T-helper 1 cell treated with Interleukin-12 subunit alpha and Interleukin-12 subunit beta and Interleukin-4 antibody, amounts not matched to agents 30 ng/mL and 1 ng/mL, for 36 hours (primary cell): Measurements from ENCODE around the gene TADA3. TPM values are rescaled to one million over a fixed set of nuclear protein-coding genes. Genes with fewer than 3 reads are reported as not detected.
"Not testable (repeated sequence)": the region's sequence is repeated elsewhere in the genome, so short reads cannot be mapped to it uniquely, and the experiment has no call there.

ENCODE experiments used
- intact Hi-C: fragments of 100-400 bp; cut with micrococcal nuclease; formaldehyde crosslinking; loops from one replicate; pipeline ENCODE4 v1.15.1; 2024
- total RNA-seq: library from RNA; stranded (reverse); gene quantifications from 2 replicates; pipeline ENCODE4 v1.2.3, GENCODE V29; 2022

The TADA3 gene
- total RNA-seq, 1 donor from 2014 or later: 62.3 TPM

DNA sequence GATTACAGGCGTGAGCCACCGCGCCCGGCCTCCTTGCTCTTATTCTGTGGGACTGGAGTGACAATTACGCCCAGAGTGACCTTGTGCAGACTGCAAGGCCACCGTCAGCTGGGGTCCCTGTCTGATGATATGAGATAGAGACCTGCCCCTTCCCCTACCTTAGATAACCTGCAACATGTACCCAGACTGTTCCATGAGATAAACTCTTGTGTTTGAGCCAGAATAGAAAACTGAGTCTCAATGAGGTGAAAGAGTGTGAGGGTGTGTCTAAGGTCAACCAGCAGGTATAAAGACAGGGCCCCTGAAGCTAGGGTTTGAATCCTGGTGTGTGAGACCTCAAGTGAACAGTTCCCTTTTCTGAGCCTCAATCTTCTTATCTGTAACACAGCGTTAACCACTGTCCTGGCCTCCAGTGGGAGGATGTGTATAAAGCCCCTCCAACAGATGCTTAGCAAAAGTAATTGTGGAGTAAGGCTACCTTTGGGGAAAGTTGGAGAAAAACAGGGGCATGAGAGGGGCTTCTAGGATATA lies 6.0 kb downstream of the TADA3 start:
- intact Hi-C loops: no loop called here

DNA sequence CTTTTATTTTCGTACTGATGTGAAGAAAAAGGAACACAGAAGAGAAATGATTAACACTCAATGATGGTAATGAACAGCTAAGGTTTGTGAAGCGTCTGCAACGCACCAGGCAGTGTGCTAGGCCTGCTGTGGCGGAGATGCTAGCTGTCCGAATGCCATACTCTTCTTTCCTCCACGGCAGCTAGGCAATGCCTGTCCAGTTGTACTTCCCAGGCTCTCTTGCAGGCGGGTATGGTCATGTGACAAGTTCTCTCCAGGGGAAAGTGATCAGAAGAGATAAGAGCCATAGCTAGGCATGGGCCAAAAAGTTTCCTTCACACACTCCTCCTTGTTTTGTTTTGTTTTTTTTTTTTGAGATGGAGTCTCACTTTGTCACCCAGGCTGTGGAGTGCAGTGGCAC lies 6.7 kb downstream of the TADA3 start:
- intact Hi-C loops: no loop called here

GRCh38 chr3:9784965-9785364 lies 7.3 kb downstream of the TADA3 start:
- intact Hi-C loops: no loop called here

DNA sequence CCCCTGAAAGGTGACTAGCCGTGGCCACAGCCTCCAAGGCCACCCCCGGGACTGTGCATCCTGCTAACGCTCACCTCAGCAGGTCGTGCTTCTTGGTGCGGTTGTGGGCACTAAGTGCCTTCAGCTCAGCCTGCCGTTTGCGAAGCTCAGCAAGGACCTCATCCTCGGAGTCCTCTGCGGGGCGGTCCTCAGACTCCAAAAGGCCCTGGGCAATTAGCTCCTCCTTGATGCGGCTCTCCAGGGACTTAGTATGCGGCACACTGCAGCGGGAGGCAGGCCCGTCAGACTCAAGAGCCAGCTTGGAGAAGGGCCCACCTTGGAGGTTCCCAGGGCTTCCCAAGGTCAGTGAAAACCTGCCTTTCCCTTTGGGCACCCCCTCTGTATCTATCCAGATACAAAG lies 8.3 kb downstream of the TADA3 start:
- intact Hi-C loops: no loop called here

GRCh38 chr3:9782770-9783169 lies 9.5 kb downstream of the TADA3 start:
- intact Hi-C loops: no loop called here

- intact Hi-C loops: no loop called here
These were observed 10.2 kb downstream of the TADA3 start for GRCh38 chr3:9781978-9782603.

DNA sequence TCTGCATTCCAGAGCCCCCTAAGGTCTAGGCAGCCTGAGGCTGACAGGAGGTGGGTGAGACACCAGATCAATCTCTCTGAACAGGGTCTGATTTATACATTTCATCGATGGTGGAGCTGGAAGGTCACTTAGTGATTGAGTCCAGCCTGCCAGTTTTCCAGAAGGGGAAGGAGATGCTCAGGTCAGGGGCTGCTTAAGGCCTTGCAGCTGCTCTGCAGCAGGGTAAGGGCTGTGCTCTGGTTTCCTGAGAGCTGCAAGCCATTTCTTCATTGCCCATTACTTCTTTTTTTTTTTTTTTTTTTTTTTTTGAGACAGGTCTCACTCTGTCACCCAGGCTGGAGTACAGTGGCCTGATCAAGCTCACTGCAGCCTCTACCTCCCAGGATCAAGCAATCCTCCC lies 10.7 kb downstream of the TADA3 start:
- intact Hi-C loops: no loop called here

DNA sequence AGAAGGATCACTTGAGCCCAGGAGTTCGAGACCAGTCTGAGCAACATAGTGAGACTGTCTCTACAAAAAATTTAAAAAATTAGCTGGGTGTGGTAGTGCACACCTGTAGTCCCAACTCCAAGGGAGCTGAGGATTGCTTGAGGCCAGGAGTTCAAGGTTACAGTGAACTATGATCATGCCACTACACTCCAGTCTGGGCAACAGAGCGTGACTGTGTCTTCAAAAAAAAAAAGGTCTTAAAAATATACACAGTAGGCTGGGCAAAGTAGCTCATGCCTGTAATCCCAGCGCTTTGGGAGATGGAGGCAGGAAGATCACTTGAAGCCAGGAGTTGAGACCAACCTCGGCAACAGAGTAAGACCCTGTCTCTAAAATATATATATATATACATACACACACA lies 11.4 kb downstream of the TADA3 start:
- intact Hi-C loops: loop anchor here (1.0 kb wide), 1 partner anchor 11 kb away; the partner anchor contains the start of gene TADA3

DNA sequence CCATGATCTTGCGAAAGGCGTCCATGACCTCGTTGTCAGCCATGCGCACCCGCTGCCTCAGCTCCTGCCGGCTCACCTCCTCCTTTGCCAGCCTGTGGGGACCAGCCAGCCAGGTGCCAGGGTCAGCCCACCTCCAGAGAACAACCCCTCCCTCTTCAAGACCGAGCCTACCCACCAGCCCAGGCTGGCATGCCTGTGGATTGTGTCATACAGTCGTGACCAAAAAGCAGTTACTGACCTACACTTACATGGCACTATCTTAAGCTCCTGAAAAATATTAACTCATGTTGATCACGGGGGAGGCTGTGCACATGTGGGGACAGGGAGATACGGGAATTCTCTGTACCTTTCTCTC lies 11.8 kb downstream of the TADA3 start:
- intact Hi-C loops: loop anchor here (1.0 kb wide), 1 partner anchor 12 kb away; the partner anchor contains the start of gene TADA3

GRCh38 chr3:9779721-9780457 lies 12.4 kb downstream of the TADA3 start:
- intact Hi-C loops: loop anchor here (1.0 kb wide), 2 partner anchors 10 to 12 kb away; partner anchors contain the start of gene TADA3

DNA sequence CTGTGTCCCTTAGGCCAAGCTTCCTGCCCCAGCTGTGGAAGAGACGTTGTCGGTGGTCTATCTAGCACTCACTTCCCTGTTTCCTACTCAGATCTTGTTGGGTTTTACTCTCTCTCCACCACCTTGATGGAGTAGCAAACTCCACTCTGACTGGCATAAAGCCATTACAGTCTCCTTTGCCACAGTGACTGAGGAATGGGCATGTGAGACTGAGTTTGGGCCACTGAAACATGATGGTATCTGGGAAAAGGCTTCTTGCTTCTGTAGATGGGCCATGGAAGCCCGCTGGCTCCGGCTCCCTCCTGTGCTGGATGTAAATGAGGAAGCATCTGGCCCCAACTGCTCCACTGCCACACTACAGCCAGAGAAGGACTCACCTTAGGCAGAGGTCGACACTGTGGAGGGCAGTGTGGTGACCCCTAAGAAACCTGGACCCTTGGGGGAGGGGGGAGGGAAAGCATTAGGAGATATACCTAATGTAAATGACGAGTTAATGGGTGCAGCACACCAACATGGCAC lies 13.1 kb downstream of the TADA3 start:
- intact Hi-C loops: loop anchor here (1.0 kb wide), 1 partner anchor 9 kb away; no protein-coding TSS in a partner anchor

DNA sequence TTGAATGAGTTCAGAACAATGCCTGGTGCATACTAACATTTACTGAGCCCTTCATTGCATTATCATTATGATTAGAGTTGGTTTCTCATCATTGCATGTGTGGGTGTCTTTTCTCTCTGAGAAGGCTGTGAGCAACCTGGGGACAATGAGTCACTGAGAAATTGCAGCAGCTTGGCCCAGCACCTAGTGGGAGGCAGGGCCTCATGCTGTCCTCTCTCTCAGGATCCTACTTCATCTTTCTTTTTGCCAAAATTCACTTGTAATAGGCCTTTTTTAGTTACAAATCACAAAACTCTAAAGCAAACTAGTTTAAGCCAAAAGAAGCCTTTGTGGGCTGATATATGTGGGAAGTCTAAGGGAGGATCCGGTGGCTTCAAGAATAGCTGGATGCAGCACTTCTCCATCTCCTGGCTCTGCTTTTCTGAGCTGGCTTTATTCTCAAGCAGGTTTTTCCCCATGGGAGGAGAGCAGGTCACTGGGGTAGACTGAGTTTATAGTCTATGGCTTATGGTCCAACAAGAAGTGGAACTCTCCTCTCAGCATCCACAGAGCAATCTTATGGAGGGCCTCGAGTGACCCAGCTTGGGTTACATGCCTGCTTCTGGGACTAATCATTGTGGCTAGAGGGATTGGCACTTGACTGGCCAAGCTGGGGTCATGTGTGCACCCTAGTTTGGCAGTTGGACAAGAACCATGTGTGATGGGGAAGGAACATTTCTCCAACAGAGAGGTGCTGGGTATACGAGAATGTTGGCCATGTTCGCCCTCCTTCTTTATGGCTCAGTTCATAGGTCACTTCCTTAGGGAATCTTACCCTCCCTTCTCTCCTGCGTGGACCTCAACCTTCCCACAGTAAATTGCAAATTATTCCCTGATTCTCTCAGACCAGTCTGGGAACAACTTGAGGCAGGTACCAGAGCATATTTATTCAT lies 13.9 kb downstream of the TADA3 start:
- intact Hi-C loops: loop anchor here (1.0 kb wide), 1 partner anchor 8 kb away; no protein-coding TSS in a partner anchor

DNA sequence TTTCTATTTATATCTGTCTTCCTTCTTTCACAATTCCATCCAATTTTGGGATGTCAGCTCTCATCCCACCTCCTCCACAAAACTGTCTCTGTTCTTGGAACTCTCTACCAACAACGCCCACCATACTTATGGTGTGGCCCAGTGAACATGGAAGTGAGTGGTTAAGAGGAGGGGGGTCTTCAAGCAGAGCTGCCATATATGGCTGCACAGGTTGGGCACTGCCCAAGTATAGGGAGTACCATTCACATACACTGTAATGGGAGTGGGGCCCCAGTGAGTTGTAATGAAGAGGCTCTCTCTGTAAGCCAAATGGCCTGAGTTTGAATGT lies 14.6 kb downstream of the TADA3 start:
- intact Hi-C loops: no loop called here

DNA sequence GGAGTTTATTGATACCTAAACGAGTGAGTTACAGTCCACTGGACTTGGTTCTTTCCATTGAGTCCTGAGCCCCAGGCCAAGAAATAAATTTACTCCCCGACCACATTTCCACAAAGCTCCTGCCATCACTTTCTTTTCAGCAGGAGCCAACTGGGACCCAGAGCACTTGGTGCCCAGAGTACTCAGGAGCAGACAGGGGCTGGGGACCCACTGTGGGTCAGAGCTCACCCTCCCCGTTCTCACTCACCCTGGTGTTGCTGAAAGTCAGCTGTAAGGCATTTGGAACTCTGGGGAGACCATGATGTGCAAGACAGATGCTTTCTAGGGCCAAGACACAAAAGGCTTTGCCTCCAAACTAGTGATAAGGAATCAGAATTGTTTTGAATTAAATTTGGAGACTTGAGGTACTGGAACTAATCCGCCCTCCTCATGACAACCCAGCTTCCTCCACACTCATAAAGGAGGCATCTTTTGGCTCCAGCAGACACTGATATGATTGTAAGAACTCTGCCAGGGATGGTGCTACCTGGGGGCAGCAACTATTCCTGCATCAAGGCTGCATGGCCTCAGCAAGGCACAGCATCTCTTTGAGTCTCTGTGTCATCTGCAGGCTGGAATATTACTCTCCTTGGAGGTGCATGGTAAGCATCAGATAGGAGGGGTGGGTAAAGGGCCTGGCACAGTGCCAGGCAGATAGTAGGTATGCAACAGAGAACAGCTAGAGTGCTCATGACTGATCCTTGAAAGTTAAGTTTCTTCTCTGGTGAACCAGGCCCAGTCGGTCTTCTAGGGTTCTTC lies 15.2 kb downstream of the TADA3 start:
- intact Hi-C loops: no loop called here

GRCh38 chr3:9771007-9771406 lies 21.3 kb downstream of the TADA3 start:
- intact Hi-C loops: not testable (repeated sequence)

GRCh38 chr3:9770276-9770812 lies 21.9 kb downstream of the TADA3 start:
- intact Hi-C loops: loop anchor here (1.0 kb wide), 2 partner anchors 9 to 22 kb away; partner anchors contain the start of gene TADA3

- intact Hi-C loops: loop anchor here (1.0 kb wide), 3 partner anchors 10 to 23 kb away; partner anchors contain the start of gene TADA3
These were observed 22.6 kb downstream of the TADA3 start, which contains the start of gene CAMK1 for GRCh38 chr3:9769426-9770275. CAMK1 (minus strand) TSS chr3:9769947; CDS start chr3:9767749, 2,198 bp downstream.

- intact Hi-C loops: loop anchor here (1.0 kb wide), 1 partner anchor 19 kb away; no protein-coding TSS in a partner anchor
These were observed 23.3 kb downstream of the TADA3 start for GRCh38 chr3:9769012-9769411.
